ENCODE measurements around the gene TMPRSS4.

The TMPRSS4 gene

GRCh38 chr11:118051136-118051610, 25.7 kb upstream of the TMPRSS4 start:
- no peak overlapping the region for H3K27ac ChIP-seq

DNA sequence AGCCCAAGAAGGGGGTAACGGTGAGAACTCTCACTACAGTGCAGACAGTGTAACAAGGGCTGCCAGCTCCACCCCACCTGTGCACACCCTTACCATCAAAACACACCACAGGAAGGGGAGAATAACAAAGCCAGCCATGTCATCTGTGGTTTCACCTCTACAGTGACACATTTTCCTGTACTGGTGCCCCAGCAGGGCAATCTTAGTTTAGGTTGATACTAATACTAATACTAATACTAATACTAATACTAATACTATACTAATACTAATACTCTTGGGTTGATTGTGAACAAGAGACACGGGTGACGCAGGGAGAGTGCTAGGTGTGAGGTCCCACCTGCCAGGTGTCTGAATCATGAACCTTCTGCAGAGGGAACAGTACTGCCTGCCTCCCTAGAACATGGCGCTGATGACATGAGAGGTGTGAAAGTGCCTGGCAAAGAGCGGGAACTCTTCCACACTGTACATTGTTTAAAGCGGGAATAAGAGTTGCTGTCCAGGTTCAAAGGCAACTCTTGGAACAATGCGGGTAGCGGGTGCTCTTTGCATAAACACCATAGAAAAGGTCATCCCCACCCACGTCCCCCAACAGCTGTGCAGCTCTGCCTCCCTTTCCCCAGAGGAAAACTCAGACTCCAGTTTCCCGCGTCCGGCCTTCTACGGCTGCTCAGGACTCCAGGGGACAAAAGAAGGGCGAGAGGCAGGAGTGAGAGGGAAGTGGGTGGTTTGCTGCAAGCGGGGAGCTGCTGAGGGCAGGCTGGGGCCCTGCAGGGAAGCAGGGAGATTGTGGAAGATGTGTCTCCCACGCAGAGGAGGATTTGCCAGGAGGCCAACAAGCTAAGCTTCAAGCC, 25.0 kb upstream of the TMPRSS4 start:
- no peak overlapping the region for H3K27ac ChIP-seq
- no peak for TF ChIP-seq ZFX (IDR thresholded peaks at IDR 0.05)
- TF ChIP-seq, protein P1, sequence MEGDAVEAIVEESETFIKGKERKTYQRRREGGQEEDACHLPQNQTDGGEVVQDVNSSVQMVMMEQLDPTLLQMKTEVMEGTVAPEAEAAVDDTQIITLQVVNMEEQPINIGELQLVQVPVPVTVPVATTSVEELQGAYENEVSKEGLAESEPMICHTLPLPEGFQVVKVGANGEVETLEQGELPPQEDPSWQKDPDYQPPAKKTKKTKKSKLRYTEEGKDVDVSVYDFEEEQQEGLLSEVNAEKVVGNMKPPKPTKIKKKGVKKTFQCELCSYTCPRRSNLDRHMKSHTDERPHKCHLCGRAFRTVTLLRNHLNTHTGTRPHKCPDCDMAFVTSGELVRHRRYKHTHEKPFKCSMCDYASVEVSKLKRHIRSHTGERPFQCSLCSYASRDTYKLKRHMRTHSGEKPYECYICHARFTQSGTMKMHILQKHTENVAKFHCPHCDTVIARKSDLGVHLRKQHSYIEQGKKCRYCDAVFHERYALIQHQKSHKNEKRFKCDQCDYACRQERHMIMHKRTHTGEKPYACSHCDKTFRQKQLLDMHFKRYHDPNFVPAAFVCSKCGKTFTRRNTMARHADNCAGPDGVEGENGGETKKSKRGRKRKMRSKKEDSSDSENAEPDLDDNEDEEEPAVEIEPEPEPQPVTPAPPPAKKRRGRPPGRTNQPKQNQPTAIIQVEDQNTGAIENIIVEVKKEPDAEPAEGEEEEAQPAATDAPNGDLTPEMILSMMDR (conservative IDR thresholded peaks at IDR 0.05), result no peak

More at GRCh38 chr11:118051136-118051610, 25.7 kb upstream of the TMPRSS4 start:
- no peak for TF ChIP-seq ZFX (IDR thresholded peaks at IDR 0.05)
- TF ChIP-seq, protein P1 (conservative IDR thresholded peaks at IDR 0.05), result no peak

DNA sequence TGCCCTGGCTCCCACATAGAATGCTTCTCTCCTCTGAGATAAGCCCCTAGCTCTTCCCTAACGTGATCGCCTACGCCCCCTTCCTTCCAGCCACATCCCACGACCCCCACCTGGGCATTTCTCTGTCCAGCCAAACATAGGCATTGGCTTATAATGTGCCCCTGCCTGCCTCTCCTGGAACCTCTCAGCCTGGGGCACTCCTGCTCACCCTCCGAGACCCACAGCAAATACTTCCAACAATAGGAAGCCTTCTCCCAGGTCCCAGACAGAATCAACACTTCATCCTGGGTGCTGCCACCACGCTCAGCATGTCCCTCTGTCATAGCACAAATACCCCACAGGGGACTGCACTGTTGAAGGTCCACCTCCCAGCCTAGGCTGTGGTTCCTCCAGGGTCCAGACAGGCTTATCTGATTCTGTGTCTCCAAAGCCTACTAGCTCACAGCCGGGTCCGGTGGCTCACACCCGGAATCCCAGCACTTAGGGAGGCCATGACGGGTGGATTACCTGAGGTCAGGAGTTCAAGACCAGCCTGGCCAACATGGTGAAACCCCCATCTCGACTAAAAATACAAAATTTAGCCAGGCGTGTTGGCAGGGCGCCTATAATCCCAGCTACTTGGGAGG, 24.2 kb upstream of the TMPRSS4 start:
- no peak overlapping the region for H3K27ac ChIP-seq
- TF ChIP-seq, protein P1 (conservative IDR thresholded peaks at IDR 0.05), result no peak
- no peak for TF ChIP-seq ZFX (IDR thresholded peaks at IDR 0.05)

DNA sequence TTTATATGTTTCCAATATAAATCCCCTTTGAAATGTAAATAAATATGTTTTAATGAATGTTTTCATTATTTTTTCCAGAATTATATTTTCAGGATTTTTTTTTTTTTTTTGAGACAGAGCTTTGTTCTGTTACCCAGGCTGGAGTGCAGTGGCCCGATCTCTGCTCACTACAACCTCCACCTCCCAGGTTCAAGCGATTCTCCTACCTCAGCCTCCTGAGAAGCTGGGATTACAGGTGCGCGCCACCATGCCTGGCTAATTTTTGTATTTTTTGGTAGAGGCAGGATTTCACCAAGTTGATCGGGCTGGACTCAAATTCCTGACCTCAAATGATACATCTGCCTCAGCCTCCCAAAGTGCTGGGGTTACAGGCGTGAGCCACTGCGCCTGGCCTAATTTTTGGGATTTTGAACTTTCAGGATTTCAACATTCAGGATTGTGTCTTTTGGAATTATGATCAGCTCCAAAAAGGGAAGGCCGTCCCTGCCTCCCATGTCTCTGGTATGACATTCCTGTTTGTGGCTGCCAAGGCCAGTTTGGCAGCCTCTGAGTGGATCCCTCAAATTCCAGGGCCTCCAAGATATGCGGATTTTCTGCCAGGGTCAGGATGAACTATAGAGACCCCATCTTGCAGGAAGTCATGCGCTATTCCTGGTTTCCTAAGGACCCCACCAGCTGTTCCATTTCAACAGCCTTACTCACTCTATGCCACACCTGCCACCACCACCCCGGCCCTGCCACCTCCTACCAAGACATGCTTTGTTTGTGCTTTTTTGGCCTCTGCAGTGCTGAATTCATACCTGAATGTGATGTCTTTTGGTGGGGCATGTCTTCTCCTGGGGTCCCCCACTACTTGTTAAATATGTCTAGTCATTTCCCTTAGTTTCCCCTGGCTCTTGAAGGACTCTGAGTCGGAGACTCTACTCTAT, 21.9 kb upstream of the TMPRSS4 start:
- no peak overlapping the region for H3K27ac ChIP-seq
- no peak for TF ChIP-seq ZFX (IDR thresholded peaks at IDR 0.05)
- TF ChIP-seq, protein P1 (conservative IDR thresholded peaks at IDR 0.05), result no peak

DNA sequence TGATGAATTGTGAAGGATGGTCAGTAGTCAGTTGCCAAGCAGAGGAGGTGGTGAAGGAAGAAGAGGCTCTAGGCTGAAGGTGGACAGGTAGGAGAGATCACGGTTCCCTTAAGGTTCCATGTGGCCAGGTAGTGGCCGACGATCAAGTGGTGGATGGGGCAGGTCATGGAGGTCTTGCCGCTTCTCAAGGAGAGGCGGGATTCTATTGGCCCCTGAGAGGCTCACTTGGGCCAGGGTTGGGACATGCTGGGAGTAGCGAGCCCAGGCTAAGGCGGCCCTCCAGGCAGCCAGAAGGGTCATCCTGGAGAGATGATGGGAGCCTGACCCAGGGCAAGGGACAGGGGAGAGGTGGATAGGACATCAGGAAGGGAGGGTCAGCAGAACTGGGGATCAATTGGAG, 20.9 kb upstream of the TMPRSS4 start:
- no peak for TF ChIP-seq ZFX (IDR thresholded peaks at IDR 0.05)
- TF ChIP-seq, protein P1 (conservative IDR thresholded peaks at IDR 0.05), result no peak

DNA sequence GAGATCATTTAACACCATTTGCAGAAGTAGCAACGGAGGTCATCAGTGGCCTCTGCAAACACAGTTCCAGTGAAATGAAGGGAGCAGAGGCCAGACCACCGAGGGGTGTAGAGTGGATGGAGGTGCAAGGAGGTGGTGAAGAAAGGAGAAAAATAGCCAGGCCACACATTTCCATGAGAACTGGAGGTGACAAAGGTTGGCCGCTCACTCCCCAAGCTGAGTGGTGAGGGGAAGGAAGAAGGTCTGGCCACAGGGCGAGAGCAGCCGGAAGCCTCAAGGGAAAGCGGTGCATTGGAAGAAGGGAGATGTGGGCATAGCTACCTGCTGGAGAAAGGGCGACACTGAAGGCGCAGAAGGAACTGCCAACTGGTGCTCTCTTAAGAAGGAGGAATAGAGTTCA, 20.1 kb upstream of the TMPRSS4 start:
- H3K27ac ChIP-seq, result no peak overlapping the region
- TF ChIP-seq, protein P1 (conservative IDR thresholded peaks at IDR 0.05), result no peak
- no peak for TF ChIP-seq ZFX (IDR thresholded peaks at IDR 0.05)

More for the DNA sequence above, 20.9 kb upstream of the TMPRSS4 start:
- H3K27ac ChIP-seq, result no peak overlapping the region

Measured in C4-2B (cell line).